H9 (cell line): Measurements from ENCODE around the gene BRPF1. TPM values are rescaled to one million over a fixed set of nuclear protein-coding genes. Genes with fewer than 3 reads are reported as not detected.

Source experiments
- DNase-seq: peaks from one replicate; pipeline ENCODE4 v3.0.0-alpha.2; 2017
- H2AFZ ChIP-seq: one replicate; pipeline ENCODE4 v1.6.1; 2013; ENCODE audit warnings: mild to moderate bottlenecking, low read length, control low read depth, moderate library complexity
- H2AK5ac ChIP-seq: 2 replicates; pipeline ENCODE4 v1.6.1; 2013; ENCODE audit warnings: low read length, control low read depth, mixed read lengths; ENCODE audit not compliant: insufficient read length
- H2BK120ac ChIP-seq: one replicate; pipeline ENCODE4 v1.6.1; 2013; ENCODE audit warnings: low read depth, mild to moderate bottlenecking, low read length, control low read depth, inconsistent platforms; ENCODE audit not compliant: poor library complexity, severe bottlenecking
- H2BK12ac ChIP-seq: 2 replicates; pipeline ENCODE4 v1.6.1; 2013; ENCODE audit warnings: low read length, control low read depth, mixed read lengths, low read depth; ENCODE audit not compliant: insufficient read length
- H2BK15ac ChIP-seq: 2 replicates; pipeline ENCODE4 v1.6.1; 2013; ENCODE audit warnings: low read depth, low read length, control low read depth
- H2BK20ac ChIP-seq: one replicate; pipeline ENCODE4 v1.6.1; 2013; ENCODE audit warnings: low read depth, mild to moderate bottlenecking, low read length, control low read depth, inconsistent platforms; ENCODE audit not compliant: poor library complexity, severe bottlenecking
- H2BK5ac ChIP-seq: 2 replicates; pipeline ENCODE4 v1.6.1; 2013; ENCODE audit warnings: low read length, control low read depth, mixed read lengths; ENCODE audit not compliant: insufficient read length
- H3K14ac ChIP-seq: 2 replicates; pipeline ENCODE4 v1.6.1; 2013; ENCODE audit warnings: low read length, control low read depth; ENCODE audit not compliant: insufficient read depth
- H3K18ac ChIP-seq: 2 replicates; pipeline ENCODE4 v1.6.1; 2013; ENCODE audit warnings: low read depth, mild to moderate bottlenecking, mixed read lengths, low read length, control low read depth; ENCODE audit not compliant: insufficient read length
- H3K23ac ChIP-seq: 2 replicates; pipeline ENCODE4 v1.6.1; 2013; ENCODE audit warnings: low read length, control low read depth, mixed read lengths, low read depth; ENCODE audit not compliant: insufficient read length
- H3K23me2 ChIP-seq: 2 replicates; pipeline ENCODE4 v1.6.1; 2013; ENCODE audit warnings: low read depth, mild to moderate bottlenecking, mixed read lengths, low read length, control low read depth; ENCODE audit not compliant: insufficient read length, poor library complexity, severe bottlenecking
- H3K27ac ChIP-seq: 2 replicates; pipeline ENCODE4 v1.5.1; 2013; ENCODE audit warnings: low read length, control low read depth, mixed read lengths, low read depth; ENCODE audit not compliant: insufficient read length
- H3K27me3 ChIP-seq: 2 replicates; pipeline ENCODE4 v1.6.1; 2013; ENCODE audit warnings: low read length, control low read depth, inconsistent platforms; ENCODE audit not compliant: insufficient read depth
- H3K4ac ChIP-seq: 2 replicates; pipeline ENCODE4 v1.6.1; 2013; ENCODE audit warnings: low read depth, mild to moderate bottlenecking, control low read depth, inconsistent platforms, low read length, moderate library complexity
- H3K4me1 ChIP-seq: 2 replicates; pipeline ENCODE4 v1.6.1; 2013; ENCODE audit warnings: low read length, control low read depth, inconsistent platforms; ENCODE audit not compliant: insufficient read depth
- H3K4me2 ChIP-seq: 2 replicates; pipeline ENCODE4 v1.6.1; 2013; ENCODE audit warnings: low read length, control low read depth, mixed read lengths; ENCODE audit not compliant: insufficient read length, insufficient read depth
- H3K56ac ChIP-seq: 2 replicates; pipeline ENCODE4 v1.6.1; 2013; ENCODE audit warnings: low read depth, mild to moderate bottlenecking, mixed read lengths, low read length, control low read depth; ENCODE audit not compliant: insufficient read length
- H3K79me1 ChIP-seq: 2 replicates; pipeline ENCODE4 v1.6.1; 2013; ENCODE audit warnings: low read depth, mild to moderate bottlenecking, moderate library complexity, low read length, control low read depth, inconsistent platforms; ENCODE audit not compliant: insufficient read depth, poor library complexity, severe bottlenecking
- H3K79me2 ChIP-seq: 2 replicates; pipeline ENCODE4 v1.6.1; 2013; ENCODE audit warnings: low read length, control low read depth, inconsistent platforms; ENCODE audit not compliant: insufficient read depth
- H3K9ac ChIP-seq: 2 replicates; pipeline ENCODE4 v1.6.1; 2013; ENCODE audit warnings: low read length, control low read depth, mixed read lengths; ENCODE audit not compliant: insufficient read length; ENCODE audit errors: extremely low read depth
- H3K9me3 ChIP-seq: one replicate; pipeline ENCODE4 v1.6.1; 2013; ENCODE audit warnings: low read depth, low read length, inconsistent platforms; ENCODE audit not compliant: control insufficient read depth
- H3T11ph ChIP-seq: one replicate; pipeline ENCODE4 v1.6.1; 2013; ENCODE audit warnings: mild to moderate bottlenecking, low read length, control low read depth, inconsistent platforms
- H4K20me1 ChIP-seq: one replicate; pipeline ENCODE4 v1.6.1; 2013; ENCODE audit not compliant: control insufficient read depth, insufficient read length, insufficient read depth
- H4K5ac ChIP-seq: 2 replicates; pipeline ENCODE4 v1.6.1; 2013; ENCODE audit warnings: low read depth, mild to moderate bottlenecking, mixed read lengths, low read length, control low read depth; ENCODE audit not compliant: insufficient read length
- H4K8ac ChIP-seq: replicated peaks from 2 replicates; pipeline ENCODE4 v1.6.1; 2013; ENCODE audit warnings: low read length, control low read depth, mixed read lengths, low read depth; ENCODE audit not compliant: insufficient read length
- H4K91ac ChIP-seq: 2 replicates; pipeline ENCODE4 v1.6.1; 2013; ENCODE audit warnings: low read depth, mild to moderate bottlenecking, moderate library complexity, mixed read lengths, low read length, control low read depth; ENCODE audit not compliant: insufficient read length
- H3K27ac Mint-ChIP-seq, 3 experiments: 2 replicates in 2 of 3; 3 replicates in 1 of 3; pipeline ENCODE4 v1.8.0; 2020 to 2021; ENCODE audit warnings: mixed read lengths in 3 of 3, mild to moderate bottlenecking in 1 of 3, moderate library complexity in 1 of 3
- H3K27me3 Mint-ChIP-seq: 2 replicates; pipeline ENCODE4 v1.8.0; 2021; ENCODE audit warnings: low read depth, mild to moderate bottlenecking, moderate library complexity, mixed read lengths
- H3K36me3 Mint-ChIP-seq, 3 experiments: 2 replicates in 2 of 3; 3 replicates in 1 of 3; pipeline ENCODE4 v1.8.0; 2020 to 2021; ENCODE audit warnings: low read depth in 3 of 3, mixed read lengths in 3 of 3; ENCODE audit not compliant: insufficient read depth in 1 of 3
- H3K4me1 Mint-ChIP-seq, 2 experiments: 2 replicates each; pipeline ENCODE4 v1.8.0; 2020; ENCODE audit warnings: mixed read lengths in 2 of 2
- H3K4me3 Mint-ChIP-seq, 2 experiments: 2 replicates in 1 of 2; 3 replicates in 1 of 2; pipeline ENCODE4 v1.8.0; 2020 to 2021; ENCODE audit warnings: mild to moderate bottlenecking in 2 of 2, mixed read lengths in 2 of 2, moderate library complexity in 1 of 2
- H3K9me3 Mint-ChIP-seq, 2 experiments: 2 replicates in 1 of 2; 3 replicates in 1 of 2; pipeline ENCODE4 v1.8.0; 2020; ENCODE audit warnings: mild to moderate bottlenecking in 2 of 2, mixed read lengths in 2 of 2, moderate library complexity in 1 of 2
- WGBS: extraction: QIAGEN DNeasy Blood & Tissue Kit; methylation state at CpG from one replicate; pipeline ENCODE4 v1.1.7; 2013; ENCODE audit warnings: missing lambda C conversion rate, low lambda C conversion rate, mixed read lengths; ENCODE audit not compliant: insufficient read length; ENCODE audit errors: extremely low coverage; 5-methylcytosine and 5-hydroxymethylcytosine counted together
- total RNA-seq: library from RNA; stranded (reverse); gene quantifications from 2 replicates; pipeline ENCODE4 v1.2.1, GENCODE V29; 2021
- TF ChIP-seq, protein P1 (sequence below): fragments of 200-600 bp; sonication (generic); conservative IDR thresholded peaks from 3 replicates; pipeline ENCODE4 v1.8.0; 2021; ENCODE audit warnings: antibody characterized with exemption, mild to moderate bottlenecking

The BRPF1 gene
- total RNA-seq, 1 experiment from 2014 or later, result 38.6 TPM

DNA sequence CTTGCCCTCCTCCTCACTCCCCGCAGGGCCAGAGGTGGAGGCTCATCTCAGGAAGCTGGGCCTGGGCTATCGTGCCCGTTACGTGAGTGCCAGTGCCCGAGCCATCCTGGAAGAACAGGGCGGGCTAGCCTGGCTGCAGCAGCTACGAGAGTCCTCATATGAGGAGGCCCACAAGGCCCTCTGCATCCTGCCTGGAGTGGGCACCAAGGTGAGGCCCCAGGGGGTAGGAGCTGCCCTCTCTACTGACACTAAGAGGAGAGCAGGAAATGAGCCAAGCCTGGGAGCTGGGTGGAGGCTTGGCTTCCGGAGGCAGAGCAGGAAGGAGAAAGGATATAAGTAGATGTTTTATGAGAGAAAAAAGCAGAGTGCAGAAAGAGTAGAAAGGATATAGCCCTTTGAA, 23.1 kb downstream of the BRPF1 start:
- Histone ChIP-seq H3K23me2 (no peaks in the 10 kb centered on the region), H2BK120ac (no peak overlapping the region), H3K4me2 (no peak overlapping the region), H4K91ac (no peak overlapping the region), H3K79me2 (no peaks in the 10 kb centered on the region), H2BK12ac (no peak overlapping the region), H3T11ph (no peak overlapping the region), H3K9ac (no peak overlapping the region), H3K18ac (no peak overlapping the region), H3K14ac (no peak overlapping the region), H3K4ac (no peak overlapping the region), H4K5ac (no peak overlapping the region), H3K27ac (no peak overlapping the region), H2AK5ac (no peak overlapping the region), H3K79me1 (no peaks in the 10 kb centered on the region), H2AFZ (no peak overlapping the region), H2BK15ac (no peak overlapping the region), H2BK20ac (no peak overlapping the region), H3K23ac (no peak overlapping the region), H3K27me3 (no peaks in the 10 kb centered on the region), H4K8ac (no peak overlapping the region), H3K56ac (no peak overlapping the region), H2BK5ac (no peak overlapping the region), H3K4me1 (no peaks in the 10 kb centered on the region), H3K9me3 (no peaks in the 10 kb centered on the region), H4K20me1 (no peaks in the 10 kb centered on the region)
- no peaks in the 10 kb centered on the region for H3K9me3 Mint-ChIP-seq
- TF ChIP-seq, protein P1, sequence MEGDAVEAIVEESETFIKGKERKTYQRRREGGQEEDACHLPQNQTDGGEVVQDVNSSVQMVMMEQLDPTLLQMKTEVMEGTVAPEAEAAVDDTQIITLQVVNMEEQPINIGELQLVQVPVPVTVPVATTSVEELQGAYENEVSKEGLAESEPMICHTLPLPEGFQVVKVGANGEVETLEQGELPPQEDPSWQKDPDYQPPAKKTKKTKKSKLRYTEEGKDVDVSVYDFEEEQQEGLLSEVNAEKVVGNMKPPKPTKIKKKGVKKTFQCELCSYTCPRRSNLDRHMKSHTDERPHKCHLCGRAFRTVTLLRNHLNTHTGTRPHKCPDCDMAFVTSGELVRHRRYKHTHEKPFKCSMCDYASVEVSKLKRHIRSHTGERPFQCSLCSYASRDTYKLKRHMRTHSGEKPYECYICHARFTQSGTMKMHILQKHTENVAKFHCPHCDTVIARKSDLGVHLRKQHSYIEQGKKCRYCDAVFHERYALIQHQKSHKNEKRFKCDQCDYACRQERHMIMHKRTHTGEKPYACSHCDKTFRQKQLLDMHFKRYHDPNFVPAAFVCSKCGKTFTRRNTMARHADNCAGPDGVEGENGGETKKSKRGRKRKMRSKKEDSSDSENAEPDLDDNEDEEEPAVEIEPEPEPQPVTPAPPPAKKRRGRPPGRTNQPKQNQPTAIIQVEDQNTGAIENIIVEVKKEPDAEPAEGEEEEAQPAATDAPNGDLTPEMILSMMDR, result no peak
- peaks cover 28 to 78% (median 71%) of the 10 kb centered on the region in 3 experiments for H3K36me3 Mint-ChIP-seq
- no peak overlapping the region for H3K4me3 Mint-ChIP-seq
- peaks cover 6 to 7% of the 10 kb centered on the region in 2 experiments for H3K4me1 Mint-ChIP-seq
- no peaks in the 10 kb centered on the region; the same call in 1 of the 2 replicates for H3K27me3 Mint-ChIP-seq
- no peak overlapping the region for H3K27ac Mint-ChIP-seq
- no peak for DNase-seq
- WGBS, result no CpG with 5 or more reads among the region's 8 CpGs
